OCI-LY7 (cell line): ENCODE data around the gene NCAM2. TPM values are rescaled to one million over a fixed set of nuclear protein-coding genes. Genes with fewer than 3 reads are reported as not detected.

ENCODE experiments used
- BruUV-seq: library from RNA; stranded (reverse); fragments of 400-500 nt; replicated peaks from 2 replicates; lab custom pipeline; 2021; lab: Mats Ljungman, UMichigan
- CTCF ChIA-PET: fragments of 300-600 bp; sonication (Branson Sonifier 250); formaldehyde crosslinking; loops from one replicate; lab custom pipeline; 2022; ENCODE audit warnings: antibody characterized with exemption; ENCODE audit not compliant: unreplicated experiment; lab: Charles Lee
- POLR2A ChIA-PET: fragments of 300-600 bp; sonication (Branson Sonifier 250); formaldehyde crosslinking; loops from one replicate; lab custom pipeline; 2022; ENCODE audit warnings: antibody characterized with exemption; lab: Charles Lee
- DNase-seq: peaks from one replicate; pipeline ENCODE4 v3.0.0-alpha.2; 2015; ENCODE audit warnings: low spot score
- H2AFZ ChIP-seq: fragments of 200-600 bp; sonication (generic), shearing (Covaris generic); 2 replicates; pipeline ENCODE4 v1.6.1; 2014; ENCODE audit warnings: mild to moderate bottlenecking, antibody characterized with exemption, low read length, moderate library complexity
- H3K27ac ChIP-seq: fragments of 200-600 bp; sonication (generic); 2 replicates; pipeline ENCODE4 v1.5.1; 2014; ENCODE audit warnings: mixed run types, low read depth, mild to moderate bottlenecking, moderate library complexity, low read length, inconsistent platforms; ENCODE audit not compliant: poor library complexity, severe bottlenecking
- H3K36me3 ChIP-seq: fragments of 200-600 bp; sonication (generic); 2 replicates; pipeline ENCODE4 v1.6.1; 2014; ENCODE audit warnings: mild to moderate bottlenecking, antibody characterized with exemption, low read length, moderate library complexity, mixed read lengths; ENCODE audit not compliant: insufficient read depth
- H3K4me1 ChIP-seq: fragments of 200-600 bp; sonication (generic); 2 replicates; pipeline ENCODE4 v1.5.1; 2014; ENCODE audit warnings: mild to moderate bottlenecking, low read length; ENCODE audit not compliant: insufficient read depth, poor library complexity, severe bottlenecking
- H3K4me2 ChIP-seq: fragments of 200-600 bp; sonication (generic); 2 replicates; pipeline ENCODE4 v1.6.1; 2014; ENCODE audit warnings: mild to moderate bottlenecking, low read length
- H3K4me3 ChIP-seq: fragments of 200-600 bp; sonication (generic); 2 replicates; pipeline ENCODE4 v1.5.1; 2014; ENCODE audit warnings: mild to moderate bottlenecking, low read depth, low read length; ENCODE audit not compliant: poor library complexity, severe bottlenecking
- H3K79me2 ChIP-seq: fragments of 200-600 bp; sonication (generic); 2 replicates; pipeline ENCODE4 v1.6.1; 2016; ENCODE audit warnings: low read depth, mild to moderate bottlenecking, low read length, moderate library complexity, mixed read lengths; ENCODE audit not compliant: insufficient read depth
- H3K9me2 ChIP-seq: fragments of 200-600 bp; sonication (generic); 2 replicates; pipeline ENCODE4 v1.6.1; 2016; ENCODE audit warnings: mild to moderate bottlenecking, low read length, mixed read lengths; ENCODE audit not compliant: insufficient read depth
- H3K9me3 ChIP-seq: fragments of 200-600 bp; sonication (generic); 2 replicates; pipeline ENCODE4 v1.6.1; 2014; ENCODE audit warnings: mild to moderate bottlenecking, mixed run types, low read length, mixed read lengths
- H4K20me1 ChIP-seq: fragments of 200-600 bp; sonication (generic); 2 replicates; pipeline ENCODE4 v1.6.1; 2014; ENCODE audit warnings: mild to moderate bottlenecking, antibody characterized with exemption, low read length, moderate library complexity, mixed read lengths; ENCODE audit not compliant: insufficient read depth
- CTCF ChIP-seq: fragments of 200-600 bp; sonication (generic); conservative IDR thresholded peaks from 2 replicates; pipeline ENCODE4 v1.5.1; 2014; ENCODE audit warnings: mild to moderate bottlenecking, antibody characterized with exemption, low read length, moderate library complexity, mixed read lengths
- EZH2phosphoT487 ChIP-seq: fragments of 200-600 bp; sonication (generic); IDR thresholded peaks from 2 replicates; pipeline ENCODE4 v1.6.1; 2018; ENCODE audit warnings: low read depth, borderline replicate concordance, mild to moderate bottlenecking, mixed run types, antibody characterized with exemption, low read length, moderate library complexity, mixed read lengths
- intact Hi-C: fragments of 100-400 bp; cut with micrococcal nuclease; formaldehyde crosslinking; loops from one replicate; pipeline ENCODE4 v1.10.0; 2022; ENCODE audit not compliant: unreplicated experiment
- total RNA-seq, 2 experiments: library from RNA; depleted of rRNA in 1 of 2; stranded (reverse); fragments of >200 nt in 1 of 2; shearing (Covaris generic) in 1 of 2; gene quantifications; 2 replicates each; pipeline ENCODE4 v1.2.3, GENCODE V29; 2014 to 2022

Gene NCAM2
- total RNA-seq, 2 experiments from 2014 or later: not detected

DNA sequence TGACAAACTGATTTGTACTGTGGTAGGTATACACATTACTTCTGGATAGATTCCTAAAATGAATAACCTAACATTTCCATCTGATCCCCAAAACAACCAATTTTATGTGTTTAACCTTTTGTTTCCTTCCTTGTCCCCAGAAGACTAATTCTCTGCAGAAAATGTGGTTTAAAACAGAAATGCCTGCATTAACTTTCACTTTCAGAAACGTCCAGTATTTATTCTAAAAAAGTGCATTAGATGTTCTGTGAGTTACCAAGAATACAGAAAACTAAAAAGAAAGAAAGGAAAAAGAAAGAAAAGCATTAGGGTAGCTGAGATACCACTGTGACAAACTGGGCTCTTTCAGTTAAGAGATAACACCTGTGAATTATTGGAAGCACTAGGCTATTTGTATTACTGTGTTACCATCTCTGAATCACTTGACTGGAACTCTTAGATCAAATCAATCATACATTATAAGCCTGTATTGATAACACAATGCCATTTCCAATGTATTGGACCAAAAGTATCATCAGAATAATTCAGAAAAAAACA, 177.7 kb downstream of the NCAM2 start:
- POLR2A ChIA-PET: no interaction called here
- intact Hi-C loops: no loop called here
- TF ChIP-seq EZH2phosphoT487 (no peak), CTCF (no peak)

GRCh38 chr21:21177353-21177986, 179.3 kb downstream of the NCAM2 start:
- no peak for TF ChIP-seq CTCF
- no peak for TF ChIP-seq EZH2phosphoT487
- DNase-seq: no peak
- intact Hi-C loops: no loop called here
- Histone ChIP-seq H2AFZ (no peak overlapping the region), H3K4me2 (no peak overlapping the region), H3K4me3 (no peak overlapping the region), H3K4me1 (no peaks in the 10 kb centered on the region), H3K36me3 (no peaks in the 10 kb centered on the region), H4K20me1 (no peaks in the 10 kb centered on the region), H3K9me3 (peaks cover 24% of the 10 kb centered on the region), H3K9me2 (no peaks in the 10 kb centered on the region), H3K79me2 (no peaks in the 10 kb centered on the region), H3K27ac (no peak overlapping the region)
- ChIA-PET CTCF (no interaction called here), POLR2A (no interaction called here)
- BruUV-seq: no TSS peak

More for the DNA sequence above, 177.7 kb downstream of the NCAM2 start:
- H3K4me3 ChIP-seq: no peak overlapping the region
- no peaks in the 10 kb centered on the region for H4K20me1 ChIP-seq
- CTCF ChIA-PET: no interaction called here
- no peaks in the 10 kb centered on the region for H3K79me2 ChIP-seq
- H3K27ac ChIP-seq: no peak overlapping the region
- H3K36me3 ChIP-seq: no peaks in the 10 kb centered on the region
- BruUV-seq: no TSS peak
- no peak overlapping the region for H3K4me2 ChIP-seq
- H3K9me2 ChIP-seq: no peaks in the 10 kb centered on the region
- no peak overlapping the region for H2AFZ ChIP-seq
- no peaks in the 10 kb centered on the region for H3K4me1 ChIP-seq
- DNase-seq: no peak
- peaks cover 23% of the 10 kb centered on the region for H3K9me3 ChIP-seq

GRCh38 chr21:21179619-21180298, 181.6 kb downstream of the NCAM2 start:
- Histone ChIP-seq H3K27ac (no peak overlapping the region), H3K4me2 (no peak overlapping the region), H3K9me3 (peaks cover 30% of the 10 kb centered on the region), H3K79me2 (no peaks in the 10 kb centered on the region), H3K9me2 (no peaks in the 10 kb centered on the region), H4K20me1 (no peaks in the 10 kb centered on the region), H3K4me3 (no peak overlapping the region), H3K4me1 (no peaks in the 10 kb centered on the region), H2AFZ (no peak overlapping the region), H3K36me3 (no peaks in the 10 kb centered on the region)
- BruUV-seq: no TSS peak
- CTCF ChIA-PET: no interaction called here
- intact Hi-C loops: no loop called here
- POLR2A ChIA-PET: interaction anchor here (1.7 kb wide), 1 partner anchor 20 kb away, joined by 3 read pairs; no protein-coding TSS in a partner anchor
- no peak for DNase-seq
- TF ChIP-seq CTCF (no peak), EZH2phosphoT487 (no peak)
